ENCODE results near the gene TCP11L2.

GRCh38 chr12:106348411-106348810, 45.9 kb downstream of the TCP11L2 start:
- TF ChIP-seq CTCF (conservative IDR thresholded peaks at IDR 0.05) (no peak), ZFX (IDR thresholded peaks at IDR 0.05) (no peak)

Data from C4-2B (cell line).